NCI-H146 treated with DMSO at 0.1 percent for 48 hours (cell line): ENCODE measurements around the gene PTH1R.

Experiments
- DNase-seq: peaks from one replicate; lab custom pipeline; 2025; ENCODE audit not compliant: unreplicated experiment; lab: John Stamatoyannopoulos, UW

Gene PTH1R

GRCh38 chr3:46863261-46863782, 14.2 kb upstream of the PTH1R start, which contains the start of gene MYL3:
Gene MYL3 (minus strand): TSS chr3:46863444. CDS start chr3:46863390, 54 bp downstream.
- DNase-seq, result no peak

DNA sequence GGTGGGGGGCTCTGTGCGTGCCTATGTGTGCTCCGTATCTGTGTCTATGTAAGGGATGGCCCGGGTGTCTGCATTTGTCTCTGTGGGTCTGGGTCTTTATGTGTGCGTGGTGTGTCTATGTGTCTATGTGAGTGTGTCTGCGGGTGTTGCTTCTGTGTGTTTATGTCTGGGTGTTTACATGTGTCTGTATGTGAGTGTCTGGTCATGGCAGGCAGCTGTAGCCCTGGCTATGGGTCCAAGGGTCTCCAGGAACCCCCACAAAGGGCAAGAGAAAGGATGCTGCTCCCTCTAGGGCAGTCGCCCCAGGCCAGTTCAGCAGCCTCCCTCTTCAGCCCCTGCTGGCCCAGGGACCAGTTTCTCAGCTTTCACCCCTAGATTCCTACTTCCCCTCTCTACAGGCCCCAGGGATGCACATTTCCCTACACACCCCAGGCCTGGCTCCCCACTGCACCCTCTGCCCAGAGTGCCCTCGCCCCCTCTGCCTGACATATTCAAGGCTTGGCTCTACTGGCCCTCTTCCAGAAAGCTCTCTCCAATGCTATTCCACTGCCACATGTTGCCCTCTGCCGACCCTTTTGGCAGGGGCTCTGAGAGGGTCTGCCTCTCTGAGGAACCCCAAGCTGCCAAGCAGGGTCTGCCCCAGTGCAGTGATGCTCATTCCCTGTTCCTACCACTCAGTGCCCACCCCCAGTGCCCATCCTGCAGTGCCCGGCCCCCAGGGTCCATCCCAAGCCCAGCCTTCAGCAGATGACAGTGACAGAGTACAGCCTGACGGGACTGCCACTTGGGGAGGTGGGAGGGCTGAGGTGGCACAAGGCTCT, 13.2 kb upstream of the PTH1R start:
- DNase-seq, result no peak

GRCh38 chr3:46865031-46865507, 12.5 kb upstream of the PTH1R start:
- no peak for DNase-seq

- DNase-seq, result no peak
Observed at GRCh38 chr3:46865546-46865945, 12.0 kb upstream of the PTH1R start.

DNA sequence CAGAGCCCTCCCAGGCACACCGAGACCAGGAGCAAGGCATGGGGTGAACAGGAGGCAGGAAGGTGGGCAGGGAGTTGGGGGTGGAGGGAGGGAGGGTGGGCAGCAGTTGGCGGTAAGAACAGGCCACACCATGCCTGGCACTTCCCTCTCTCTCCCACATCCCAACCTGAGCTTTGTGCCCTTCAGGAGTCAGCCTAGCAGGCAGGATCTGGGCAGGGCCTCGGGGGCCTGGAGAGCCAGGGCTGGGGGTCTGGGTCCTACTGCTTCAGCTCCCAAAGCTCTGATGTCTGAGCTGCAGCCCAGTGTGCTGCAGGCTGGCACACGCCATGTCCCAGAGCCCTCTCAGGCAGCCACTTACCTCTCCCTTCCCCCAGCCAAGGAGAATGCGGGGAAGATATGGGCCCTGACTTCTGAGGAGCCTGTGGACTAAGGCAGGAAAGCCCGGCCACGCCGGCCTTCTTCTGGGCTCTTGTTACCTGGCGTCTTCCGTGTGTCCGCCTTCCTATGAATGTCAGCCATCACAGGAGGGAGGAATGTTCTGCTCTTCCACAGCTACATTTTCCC, 11.4 kb upstream of the PTH1R start:
- DNase-seq, result no peak

GRCh38 chr3:46866720-46867549, 10.6 kb upstream of the PTH1R start:
- DNase-seq, result no peak

DNA sequence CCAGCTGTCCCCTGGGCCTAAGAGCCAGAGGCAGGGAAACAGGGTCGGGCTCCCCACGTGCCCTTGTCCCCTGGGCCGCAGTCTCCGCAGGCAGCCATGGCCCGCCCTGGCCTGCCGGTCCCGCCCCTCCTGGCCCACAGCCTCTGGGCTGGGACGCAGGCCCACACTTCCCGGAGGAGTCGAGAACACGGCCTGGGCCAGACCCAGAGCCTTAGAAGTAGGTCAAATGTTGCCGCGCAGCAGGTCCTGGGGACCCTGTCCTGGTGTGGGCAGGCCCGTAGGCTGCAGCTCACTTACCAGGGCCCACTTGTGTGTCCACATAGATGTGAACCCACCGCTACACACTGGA, 10.0 kb upstream of the PTH1R start:
- DNase-seq, result no peak

- DNase-seq, result no peak
Observed at GRCh38 chr3:46868287-46868686, 9.2 kb upstream of the PTH1R start.

GRCh38 chr3:46868948-46869347, 8.6 kb upstream of the PTH1R start:
- no peak for DNase-seq

- no peak for DNase-seq
Observed at GRCh38 chr3:46869440-46869839, 8.1 kb upstream of the PTH1R start.

DNA sequence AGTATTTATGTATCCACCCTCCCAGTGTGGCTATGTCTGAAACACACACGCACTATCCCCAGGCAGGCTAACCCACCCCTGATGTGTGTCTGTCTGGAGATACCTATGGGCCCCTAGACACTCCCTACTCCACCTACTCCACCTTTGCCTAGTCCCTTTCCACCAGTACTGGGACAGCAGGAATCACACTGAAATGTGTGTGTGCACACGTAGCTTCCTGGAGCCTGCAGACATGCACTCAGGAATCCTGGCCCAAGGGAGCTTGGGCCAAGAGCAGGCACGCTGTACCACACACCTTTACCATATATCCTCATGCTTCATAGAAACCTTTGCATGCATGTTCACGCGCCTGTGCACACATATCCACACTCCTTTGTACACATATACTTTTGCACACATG, 6.9 kb upstream of the PTH1R start:
- DNase-seq, result no peak

DNA sequence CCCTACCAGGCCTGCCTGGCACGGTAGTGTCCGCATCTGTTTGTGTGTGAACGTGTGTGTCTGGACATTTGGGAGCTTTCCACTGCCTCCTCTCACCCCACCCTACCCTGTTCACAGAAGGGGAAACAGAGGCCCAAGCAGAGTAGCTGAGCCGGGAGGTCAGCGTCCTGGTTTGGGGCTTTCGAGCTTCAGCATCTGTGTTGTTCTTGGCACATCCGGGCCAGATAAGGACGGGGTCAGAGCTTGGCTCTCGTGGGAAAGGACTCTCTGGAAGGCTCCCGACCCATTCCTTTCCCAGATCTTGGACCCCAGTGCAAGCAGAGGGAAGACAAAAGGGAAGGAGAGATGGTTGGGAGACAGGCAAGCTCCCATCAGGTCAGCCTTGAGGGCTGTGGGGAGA, 6.3 kb upstream of the PTH1R start:
- no peak for DNase-seq

DNA sequence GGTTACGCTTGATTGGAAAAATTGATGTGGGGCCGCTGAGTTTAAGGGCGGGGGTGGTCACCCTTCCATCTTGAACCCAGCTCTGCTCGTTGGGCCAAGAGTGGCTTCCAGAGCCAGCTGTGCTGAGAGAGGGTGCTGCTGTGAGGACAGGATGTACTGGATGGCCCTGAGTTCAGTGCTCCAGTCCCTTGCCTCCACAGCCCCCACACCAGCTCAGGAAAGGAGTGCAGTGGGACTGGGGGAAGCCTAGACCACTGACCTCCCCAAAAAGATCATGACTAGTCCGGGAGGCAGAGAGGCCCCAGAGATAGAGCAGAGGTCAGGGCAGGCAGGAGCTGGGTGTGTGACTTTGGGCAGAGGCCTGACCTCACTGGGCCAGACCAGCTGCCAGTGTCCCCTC, 4.0 kb upstream of the PTH1R start:
- no peak for DNase-seq

DNA sequence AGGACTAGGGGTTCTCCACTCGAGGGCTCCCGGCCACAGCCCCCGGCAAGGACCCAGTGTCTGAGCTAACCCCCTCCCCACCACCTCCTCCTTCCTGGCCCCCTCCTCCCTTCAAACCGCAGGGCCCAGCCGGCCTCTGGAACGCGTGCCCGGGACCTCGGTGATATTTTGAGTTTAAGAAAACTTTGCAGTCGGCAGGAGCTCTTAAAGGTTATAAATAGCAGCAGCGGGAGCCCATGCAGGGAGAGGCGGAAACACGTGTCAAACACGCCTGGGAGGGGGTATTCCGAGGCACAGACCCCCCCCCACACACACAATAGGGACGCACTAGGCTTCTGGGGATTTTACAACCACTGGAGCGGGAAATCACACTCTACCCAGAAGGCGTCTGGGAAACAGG, 3.1 kb upstream of the PTH1R start:
- no peak for DNase-seq

GRCh38 chr3:46875560-46875959, 2.0 kb upstream of the PTH1R start:
- no peak for DNase-seq

DNA sequence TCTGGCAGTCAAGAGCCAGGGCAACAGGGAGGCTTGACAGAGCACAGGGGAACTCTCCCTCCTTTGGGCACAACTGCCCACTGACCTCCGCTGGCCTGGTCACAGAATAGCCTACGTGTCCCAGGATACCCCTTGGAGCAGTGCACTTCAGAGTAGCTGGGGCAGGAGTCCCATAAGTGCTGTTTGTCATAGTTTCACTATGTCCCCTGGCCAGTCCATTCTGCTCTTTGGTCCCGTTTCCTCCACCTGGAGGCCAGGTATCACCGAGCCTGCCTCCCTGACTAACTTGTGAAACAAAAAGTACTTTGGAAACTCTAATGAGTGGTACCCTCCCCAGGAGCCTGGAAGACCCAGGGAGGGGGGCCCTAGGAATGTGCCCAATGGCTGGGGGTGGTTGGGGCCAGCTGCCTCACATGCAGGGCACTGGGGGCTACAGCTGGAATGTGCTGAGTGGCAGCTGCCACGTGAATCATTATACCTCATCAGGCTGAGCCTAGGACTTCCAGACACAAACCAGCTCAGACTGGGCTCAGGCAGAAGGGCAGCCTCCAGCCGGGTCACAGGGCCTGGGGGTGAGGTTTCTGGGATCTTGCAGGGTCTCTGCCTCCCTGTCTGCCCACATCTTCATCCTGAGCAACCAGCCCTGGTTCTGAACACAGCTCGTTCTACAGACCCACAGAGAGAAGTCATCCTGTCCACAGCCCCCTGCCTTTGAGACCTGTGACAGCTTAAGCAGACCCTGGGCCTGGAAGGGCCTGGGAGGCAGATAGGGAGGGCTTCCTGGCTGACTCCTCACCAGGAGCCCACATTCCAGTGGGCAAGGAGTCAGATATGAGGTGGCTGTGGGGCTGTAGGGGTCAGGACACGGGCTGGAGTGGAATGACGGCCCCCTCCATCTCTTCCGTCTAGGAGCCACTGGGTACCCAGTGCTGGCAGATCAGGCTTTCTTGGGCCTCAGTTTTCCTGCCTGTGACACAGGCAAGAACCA, 914 bp upstream of the PTH1R start:
- no peak for DNase-seq

- DNase-seq, result no peak
Observed at GRCh38 chr3:46878781-46879436, 1.4 kb downstream of the PTH1R start.

- no peak for DNase-seq
Observed at GRCh38 chr3:46880884-46881595, 3.5 kb downstream of the PTH1R start.
